ENCODE data around the gene TEX12.

The TEX12 gene

DNA sequence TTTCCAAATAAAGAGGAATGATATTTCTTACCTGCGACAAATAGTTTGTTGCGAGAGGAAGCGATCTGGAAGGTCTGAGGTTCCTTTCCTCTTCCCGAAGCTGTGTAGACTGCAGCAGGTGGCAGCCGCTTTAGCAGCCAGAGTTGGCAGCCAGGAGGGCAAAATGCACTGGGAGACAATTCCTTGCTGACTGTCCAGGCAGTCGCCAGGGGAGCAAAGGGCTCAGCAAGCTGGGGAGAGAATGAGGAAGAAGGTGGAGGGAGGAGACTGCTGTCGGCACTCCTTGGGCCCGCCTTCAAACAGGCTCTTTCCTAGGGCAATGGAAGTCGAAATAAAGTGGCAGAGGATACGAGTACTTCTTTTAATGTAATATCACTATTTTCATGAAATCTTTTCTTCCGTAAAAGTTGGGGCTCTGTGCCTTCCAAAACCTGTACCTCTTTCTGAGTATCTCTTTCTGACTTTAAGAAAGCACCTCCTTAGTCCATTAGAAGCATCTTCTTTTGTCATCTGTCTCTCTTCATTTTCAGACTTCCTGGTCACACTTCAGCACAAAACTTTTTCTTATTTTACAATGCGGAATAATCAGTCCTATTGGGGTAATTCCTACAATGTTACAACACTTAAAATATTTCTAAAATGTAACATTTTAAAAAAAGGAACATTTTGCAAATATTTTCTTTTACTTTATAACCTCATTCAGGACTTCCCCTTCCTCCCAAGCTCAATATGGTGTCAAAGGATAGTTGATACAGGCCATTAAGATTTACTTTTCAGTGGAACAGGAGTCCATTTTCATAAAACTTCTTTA, 3.1 kb upstream of the TEX12 start, which contains the start of gene IL18:
Gene IL18, minus strand, starts transcription at position 220 of the 811 bp plus-strand sequence. CDS start 9,041 bp downstream, outside the sequence.
- no CpG with 5 or more reads among the region's 12 CpGs for WGBS (ENCODE audit: insufficient coverage, insufficient read length)
- no peaks in the 10 kb centered on the region for H3K9me3 ChIP-seq (ENCODE audit: control insufficient read depth, insufficient read depth, low read length)
- no peak for DNase-seq (ENCODE audit: low read depth, low spot score)
- H3K4me3 ChIP-seq (ENCODE audit: low read length), result no peak within 1 kb of the TSS
- H3K27ac ChIP-seq (ENCODE audit: low read length), result no peak within 1 kb of the TSS
- no peaks in the 10 kb centered on the region for H3K27me3 ChIP-seq (ENCODE audit: control insufficient read depth, insufficient read depth, low read length)
- no peaks in the 10 kb centered on the region for H3K36me3 ChIP-seq (ENCODE audit: control insufficient read depth, insufficient read depth, low read length)
- H3K4me1 ChIP-seq (ENCODE audit: control insufficient read depth, insufficient read depth, low read length), result 0 out of 2 replicates have a peak, but pooled peaks cover 1% of the 10 kb centered on the region

DNA sequence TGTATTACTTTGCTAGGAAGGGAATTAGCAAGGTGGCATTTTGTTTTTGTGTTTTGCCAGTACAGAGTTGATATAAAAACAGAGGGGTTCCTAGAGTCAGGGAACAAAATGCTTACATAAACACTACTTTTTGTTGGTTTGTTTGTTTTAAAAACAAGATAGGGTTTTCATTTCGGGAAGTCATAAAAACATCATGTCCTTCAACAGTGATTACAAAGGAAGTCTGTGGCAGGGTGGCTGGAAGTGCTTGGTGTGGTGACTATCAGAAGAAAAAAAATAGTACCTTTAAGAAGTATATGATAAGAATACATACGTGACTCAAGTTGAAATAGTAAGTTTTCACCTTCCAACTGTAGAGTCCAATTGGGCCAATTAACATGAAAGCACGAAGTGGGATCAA, 2.1 kb upstream of the TEX12 start:
- no peak overlapping the region for H3K27ac ChIP-seq (ENCODE audit: low read length)
- 0 out of 2 replicates have a peak, but pooled peaks cover 1% of the 10 kb centered on the region for H3K4me1 ChIP-seq (ENCODE audit: control insufficient read depth, insufficient read depth, low read length)
- H3K9me3 ChIP-seq (ENCODE audit: control insufficient read depth, insufficient read depth, low read length), result no peaks in the 10 kb centered on the region
- no peaks in the 10 kb centered on the region for H3K27me3 ChIP-seq (ENCODE audit: control insufficient read depth, insufficient read depth, low read length)
- H3K36me3 ChIP-seq (ENCODE audit: control insufficient read depth, insufficient read depth, low read length), result no peaks in the 10 kb centered on the region
- no peak overlapping the region for H3K4me3 ChIP-seq (ENCODE audit: low read length)
- WGBS (ENCODE audit: insufficient coverage, insufficient read length), result no CpG with 5 or more reads among the region's 3 CpGs
- no peak for DNase-seq (ENCODE audit: low read depth, low spot score)

- DNase-seq (ENCODE audit: low read depth, low spot score), result no peak
- H3K4me3 ChIP-seq (ENCODE audit: low read length), result no peak overlapping the region
- H3K27me3 ChIP-seq (ENCODE audit: control insufficient read depth, insufficient read depth, low read length), result no peaks in the 10 kb centered on the region
- H3K36me3 ChIP-seq (ENCODE audit: control insufficient read depth, insufficient read depth, low read length), result no peaks in the 10 kb centered on the region
- WGBS (ENCODE audit: insufficient coverage, insufficient read length), result no CpG with 5 or more reads among the region's 8 CpGs
- no peak overlapping the region for H3K27ac ChIP-seq (ENCODE audit: low read length)
- 0 out of 2 replicates have a peak, but pooled peaks cover 1% of the 10 kb centered on the region for H3K4me1 ChIP-seq (ENCODE audit: control insufficient read depth, insufficient read depth, low read length)
- no peaks in the 10 kb centered on the region for H3K9me3 ChIP-seq (ENCODE audit: control insufficient read depth, insufficient read depth, low read length)
Measured at GRCh38 chr11:112166562-112166961, 610 bp upstream of the TEX12 start.

DNA sequence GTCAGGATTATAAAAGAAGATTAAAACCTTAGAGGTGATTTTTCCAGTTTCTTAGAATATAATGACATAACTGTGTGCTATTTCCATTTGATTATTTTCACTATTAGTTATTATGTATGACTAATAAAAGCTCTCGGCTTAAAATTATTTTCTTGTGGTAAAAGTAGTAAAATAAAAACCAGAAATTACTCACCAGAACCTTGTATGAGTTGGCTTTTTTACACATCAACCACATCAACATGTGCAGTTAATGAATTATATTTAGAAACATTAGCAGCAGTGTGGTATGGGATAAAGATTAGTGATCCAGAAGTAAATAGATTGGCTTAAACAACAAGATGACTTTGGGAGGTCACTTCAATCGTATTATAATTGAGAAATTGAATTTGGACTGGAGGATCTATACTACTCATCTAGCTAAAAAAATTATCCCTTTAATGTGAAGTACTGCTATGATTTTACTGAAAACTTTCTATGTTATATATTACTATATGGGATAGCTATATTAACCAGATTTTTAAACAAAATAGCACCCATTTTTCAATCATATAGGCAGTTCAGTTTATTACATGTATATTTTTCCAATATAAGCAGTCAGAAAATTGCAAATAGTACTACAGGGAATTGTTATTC, 5.3 kb downstream of the TEX12 start:
- no peaks in the 10 kb centered on the region for H3K36me3 ChIP-seq (ENCODE audit: control insufficient read depth, insufficient read depth, low read length)

DNA sequence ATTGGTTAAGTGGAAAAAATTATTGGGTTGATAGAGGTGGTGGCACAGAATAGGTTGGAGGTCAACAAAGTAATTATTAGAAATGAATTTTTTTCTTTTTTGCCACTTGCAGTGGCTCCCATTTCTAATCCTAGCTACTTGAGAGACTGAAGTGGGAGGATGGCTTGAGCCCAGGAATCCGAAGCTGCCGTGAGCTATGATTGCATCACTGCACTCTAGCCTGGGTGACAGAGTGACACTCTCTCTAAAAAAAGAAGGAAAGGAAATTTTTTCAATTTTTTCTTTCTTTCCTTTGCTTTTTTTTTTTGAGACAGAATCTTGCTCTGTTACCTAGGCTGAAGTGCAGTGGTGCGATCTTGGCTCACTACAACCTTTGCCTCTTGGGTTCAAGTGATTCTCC, 6.0 kb downstream of the TEX12 start:
- WGBS (ENCODE audit: insufficient coverage, insufficient read length), result no CpG with 5 or more reads among the region's 3 CpGs
- DNase-seq (ENCODE audit: low read depth, low spot score), result no peak
- Histone ChIP-seq H3K4me3 (ENCODE audit: low read length) (no peak overlapping the region), H3K9me3 (ENCODE audit: control insufficient read depth, insufficient read depth, low read length) (no peaks in the 10 kb centered on the region), H3K36me3 (ENCODE audit: control insufficient read depth, insufficient read depth, low read length) (no peaks in the 10 kb centered on the region), H3K4me1 (ENCODE audit: control insufficient read depth, insufficient read depth, low read length) (no peaks in the 10 kb centered on the region), H3K27me3 (ENCODE audit: control insufficient read depth, insufficient read depth, low read length) (no peaks in the 10 kb centered on the region), H3K27ac (ENCODE audit: low read length) (no peak overlapping the region)

More for the DNA sequence above, 5.3 kb downstream of the TEX12 start:
- no CpG with 5 or more reads among the region's 2 CpGs for WGBS (ENCODE audit: insufficient coverage, insufficient read length)
- Histone ChIP-seq H3K4me3 (ENCODE audit: low read length) (no peak overlapping the region), H3K27me3 (ENCODE audit: control insufficient read depth, insufficient read depth, low read length) (no peaks in the 10 kb centered on the region), H3K27ac (ENCODE audit: low read length) (no peak overlapping the region), H3K9me3 (ENCODE audit: control insufficient read depth, insufficient read depth, low read length) (no peaks in the 10 kb centered on the region), H3K4me1 (ENCODE audit: control insufficient read depth, insufficient read depth, low read length) (no peaks in the 10 kb centered on the region)
- no peak for DNase-seq (ENCODE audit: low read depth, low spot score)

DNA sequence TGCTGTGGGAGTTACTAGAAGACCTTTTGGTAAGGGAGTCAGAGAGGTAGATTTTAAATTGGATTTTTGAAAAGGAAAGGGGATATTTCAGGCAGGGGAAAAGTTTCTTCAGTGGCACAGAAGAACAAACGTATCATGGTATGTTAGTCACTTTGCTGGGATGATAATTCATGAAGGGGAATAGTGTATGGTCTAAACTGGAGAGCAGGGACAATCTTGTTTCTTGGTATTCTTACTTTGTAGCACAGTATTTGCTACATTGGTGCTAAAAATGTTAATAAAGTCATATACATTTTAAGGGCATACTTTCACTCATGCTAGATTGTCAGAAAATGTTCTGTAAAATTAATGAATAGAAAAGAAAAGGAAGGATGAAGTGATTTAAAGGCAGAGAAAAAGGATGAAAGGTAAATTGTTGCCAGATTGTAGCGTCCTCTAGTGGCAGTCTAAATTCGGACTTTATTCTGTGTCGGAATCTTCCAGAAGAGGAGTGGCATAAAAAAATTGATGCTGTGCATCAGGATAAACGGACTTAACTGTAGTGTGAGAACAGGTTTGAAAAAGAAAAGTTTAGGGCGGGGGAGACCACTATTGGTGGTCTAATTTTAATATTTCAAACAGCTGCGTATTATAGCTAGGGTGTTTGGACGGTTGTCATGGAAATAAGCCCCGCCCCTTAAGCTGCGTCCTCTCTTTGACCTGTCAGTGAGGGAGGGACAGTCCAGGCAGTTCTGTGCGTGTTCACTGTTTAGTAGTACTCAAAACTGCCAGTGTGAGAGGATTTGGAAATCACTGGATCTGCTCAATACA, 7.8 kb downstream of the TEX12 start, which contains the start of gene BCO2:
Gene BCO2, plus strand, starts transcription at position 724 of the 810 bp plus-strand sequence. CDS start 90 bp downstream, outside the sequence.
- DNase-seq (ENCODE audit: low read depth, low spot score), result peak; percentile 33
- no CpG with 5 or more reads among the region's 11 CpGs for WGBS (ENCODE audit: insufficient coverage, insufficient read length)
- no peaks in the 10 kb centered on the region for H3K27me3 ChIP-seq (ENCODE audit: control insufficient read depth, insufficient read depth, low read length)

GRCh38 chr11:112175599-112175952, 8.4 kb downstream of the TEX12 start:
- H3K9me3 ChIP-seq (ENCODE audit: control insufficient read depth, insufficient read depth, low read length), result no peaks in the 10 kb centered on the region
- H3K27ac ChIP-seq (ENCODE audit: low read length), result no peak overlapping the region
- no peaks in the 10 kb centered on the region for H3K27me3 ChIP-seq (ENCODE audit: control insufficient read depth, insufficient read depth, low read length)
- no peak for DNase-seq (ENCODE audit: low read depth, low spot score)
- H3K4me1 ChIP-seq (ENCODE audit: control insufficient read depth, insufficient read depth, low read length), result no peaks in the 10 kb centered on the region
- no peaks in the 10 kb centered on the region for H3K36me3 ChIP-seq (ENCODE audit: control insufficient read depth, insufficient read depth, low read length)
- whole genome bisulfite sequencing (ENCODE audit: insufficient coverage, insufficient read length), result no CpG with 5 or more reads among the region's 4 CpGs
- H3K4me3 ChIP-seq (ENCODE audit: low read length), result no peak overlapping the region

More for the DNA sequence above, 7.8 kb downstream of the TEX12 start, which contains the start of gene BCO2:
- H3K36me3 ChIP-seq (ENCODE audit: control insufficient read depth, insufficient read depth, low read length), result no peaks in the 10 kb centered on the region
- H3K27ac ChIP-seq (ENCODE audit: low read length), result no peak within 1 kb of the TSS
- no peaks in the 10 kb centered on the region for H3K4me1 ChIP-seq (ENCODE audit: control insufficient read depth, insufficient read depth, low read length)
- H3K9me3 ChIP-seq (ENCODE audit: control insufficient read depth, insufficient read depth, low read length), result no peaks in the 10 kb centered on the region
- no peak within 1 kb of the TSS for H3K4me3 ChIP-seq (ENCODE audit: low read length)

- Histone ChIP-seq H3K9me3 (ENCODE audit: control insufficient read depth, insufficient read depth, low read length) (no peaks in the 10 kb centered on the region), H3K36me3 (ENCODE audit: control insufficient read depth, insufficient read depth, low read length) (no peaks in the 10 kb centered on the region), H3K4me3 (ENCODE audit: low read length) (no peak overlapping the region), H3K4me1 (ENCODE audit: control insufficient read depth, insufficient read depth, low read length) (no peaks in the 10 kb centered on the region), H3K27ac (ENCODE audit: low read length) (no peak overlapping the region), H3K27me3 (ENCODE audit: control insufficient read depth, insufficient read depth, low read length) (no peaks in the 10 kb centered on the region)
- no CpG with 5 or more reads among the region's 1 CpG for WGBS (ENCODE audit: insufficient coverage, insufficient read length)
- DNase-seq (ENCODE audit: low read depth, low spot score), result no peak
Measured at GRCh38 chr11:112176077-112176476, 8.9 kb downstream of the TEX12 start.

DNA sequence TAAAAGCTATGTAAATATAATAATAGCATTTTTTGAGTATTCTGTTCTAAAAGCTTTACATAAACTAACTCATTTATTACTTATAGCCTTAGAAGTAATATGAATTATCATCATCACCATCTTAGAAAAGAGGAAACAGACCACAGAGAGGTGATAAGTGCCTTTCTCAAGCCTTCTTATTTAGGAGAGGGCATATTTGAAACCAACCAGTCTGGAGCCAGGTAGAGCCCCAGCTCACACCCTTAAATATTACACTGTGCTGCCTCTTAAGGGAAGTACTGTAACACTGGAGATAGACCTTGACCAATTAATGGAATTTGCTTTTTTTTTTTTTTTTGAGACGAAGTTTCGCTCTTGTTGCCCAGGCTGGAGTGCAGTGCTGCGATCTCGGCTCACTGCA, 10.4 kb downstream of the TEX12 start:
- Histone ChIP-seq H3K9me3 (ENCODE audit: control insufficient read depth, insufficient read depth, low read length) (no peaks in the 10 kb centered on the region), H3K36me3 (ENCODE audit: control insufficient read depth, insufficient read depth, low read length) (no peaks in the 10 kb centered on the region), H3K4me3 (ENCODE audit: low read length) (no peak overlapping the region), H3K27ac (ENCODE audit: low read length) (no peak overlapping the region), H3K27me3 (ENCODE audit: control insufficient read depth, insufficient read depth, low read length) (no peaks in the 10 kb centered on the region), H3K4me1 (ENCODE audit: control insufficient read depth, insufficient read depth, low read length) (no peaks in the 10 kb centered on the region)
- no CpG with 5 or more reads among the region's 4 CpGs for WGBS (ENCODE audit: insufficient coverage, insufficient read length)
- no peak for DNase-seq (ENCODE audit: low read depth, low spot score)

DNA sequence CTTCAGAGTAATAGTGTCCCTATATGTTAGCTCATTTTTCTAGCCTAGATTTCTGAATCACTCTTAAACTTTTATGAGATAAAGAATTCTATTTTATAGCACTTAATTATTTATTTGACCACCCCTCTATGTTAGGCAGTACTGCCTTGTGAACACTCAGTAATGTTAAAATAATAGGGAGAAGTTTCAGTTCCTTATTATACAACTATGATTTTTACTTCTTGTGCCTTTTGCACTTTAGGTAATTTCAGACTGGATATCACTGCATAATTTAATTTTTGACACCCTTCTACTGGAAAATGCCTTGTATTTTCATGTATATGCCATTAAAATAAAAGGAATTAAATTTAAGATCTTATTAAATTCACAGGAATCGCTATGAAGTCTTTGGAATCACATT, 11.3 kb downstream of the TEX12 start:
- no peak for DNase-seq (ENCODE audit: low read depth, low spot score)
- H3K27ac ChIP-seq (ENCODE audit: low read length), result no peak overlapping the region
- no peak overlapping the region for H3K4me3 ChIP-seq (ENCODE audit: low read length)
- no CpG with 5 or more reads among the region's 1 CpG for WGBS (ENCODE audit: insufficient coverage, insufficient read length)
- no peaks in the 10 kb centered on the region for H3K9me3 ChIP-seq (ENCODE audit: control insufficient read depth, insufficient read depth, low read length)
- H3K4me1 ChIP-seq (ENCODE audit: control insufficient read depth, insufficient read depth, low read length), result no peaks in the 10 kb centered on the region
- H3K27me3 ChIP-seq (ENCODE audit: control insufficient read depth, insufficient read depth, low read length), result no peaks in the 10 kb centered on the region
- no peaks in the 10 kb centered on the region for H3K36me3 ChIP-seq (ENCODE audit: control insufficient read depth, insufficient read depth, low read length)

Measured in iPS DF 6.9 (cell line).